ENCODE results near the gene PPDPF. TPM values are rescaled to one million over a fixed set of nuclear protein-coding genes. Genes with fewer than 3 reads are reported as not detected.

PPDPF gene
- total RNA-seq, 4 donors from 2014 or later: 142 to 613 (median 338) TPM

DNA sequence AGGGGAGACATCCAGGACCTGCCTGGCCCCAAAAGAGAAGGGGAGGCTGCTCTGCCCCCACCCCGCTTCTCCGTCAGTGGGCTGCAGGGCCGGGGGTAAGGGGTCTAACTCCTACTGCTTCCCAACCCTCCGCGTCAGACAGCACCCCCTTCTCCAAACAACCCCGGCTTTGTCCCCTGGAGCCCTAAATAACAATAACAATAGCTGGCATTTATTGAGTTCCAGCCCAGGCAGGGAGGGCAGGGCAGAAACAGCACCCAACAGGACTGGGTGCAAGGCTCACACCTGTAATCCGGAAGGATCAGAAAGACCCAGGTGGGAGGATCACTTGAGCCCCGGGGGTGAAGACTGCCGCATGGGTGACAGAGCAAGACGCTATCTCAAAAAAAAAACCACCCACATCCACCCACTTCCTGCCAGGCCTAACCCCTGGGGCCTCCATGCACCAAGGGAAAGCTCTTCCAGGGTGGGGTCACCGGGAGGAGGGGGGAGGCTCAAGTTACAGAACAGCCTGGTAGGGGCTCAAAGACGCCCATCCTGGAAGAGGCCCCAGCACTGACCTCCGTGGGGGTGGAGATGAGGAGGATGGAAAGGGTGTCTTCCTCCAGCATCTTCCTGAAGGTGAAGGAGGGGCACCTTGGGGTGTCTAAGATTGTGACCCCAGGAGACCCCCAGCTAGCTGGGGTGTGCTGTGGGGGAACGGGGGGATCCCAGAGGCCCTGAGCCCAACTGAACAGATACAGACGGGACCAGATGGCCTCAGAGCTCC is 32.1 kb downstream of the PPDPF start:
- H3K36me3 ChIP-seq: no peaks in the 10 kb centered on the region
- DNase-seq: no peak
- 22 to 33% methylated on average over 13 of the region's 15 CpGs for WGBS, 2 donors
- H3K4me3 ChIP-seq: peak overlapping the region in 1 of 4 donors; percentile 12
- peak overlapping the region in 1 of 4 donors; percentile 25 for H3K27ac ChIP-seq
- H3K9me3 ChIP-seq: no peaks in the 10 kb centered on the region
- intact Hi-C loops (cut with DNase I): no loop called here
- H3K4me1 ChIP-seq: peaks cover 10 to 30% (median 18%) of the 10 kb centered on the region in 3 donors
- TF ChIP-seq, protein P1, sequence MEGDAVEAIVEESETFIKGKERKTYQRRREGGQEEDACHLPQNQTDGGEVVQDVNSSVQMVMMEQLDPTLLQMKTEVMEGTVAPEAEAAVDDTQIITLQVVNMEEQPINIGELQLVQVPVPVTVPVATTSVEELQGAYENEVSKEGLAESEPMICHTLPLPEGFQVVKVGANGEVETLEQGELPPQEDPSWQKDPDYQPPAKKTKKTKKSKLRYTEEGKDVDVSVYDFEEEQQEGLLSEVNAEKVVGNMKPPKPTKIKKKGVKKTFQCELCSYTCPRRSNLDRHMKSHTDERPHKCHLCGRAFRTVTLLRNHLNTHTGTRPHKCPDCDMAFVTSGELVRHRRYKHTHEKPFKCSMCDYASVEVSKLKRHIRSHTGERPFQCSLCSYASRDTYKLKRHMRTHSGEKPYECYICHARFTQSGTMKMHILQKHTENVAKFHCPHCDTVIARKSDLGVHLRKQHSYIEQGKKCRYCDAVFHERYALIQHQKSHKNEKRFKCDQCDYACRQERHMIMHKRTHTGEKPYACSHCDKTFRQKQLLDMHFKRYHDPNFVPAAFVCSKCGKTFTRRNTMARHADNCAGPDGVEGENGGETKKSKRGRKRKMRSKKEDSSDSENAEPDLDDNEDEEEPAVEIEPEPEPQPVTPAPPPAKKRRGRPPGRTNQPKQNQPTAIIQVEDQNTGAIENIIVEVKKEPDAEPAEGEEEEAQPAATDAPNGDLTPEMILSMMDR (IDR thresholded peaks at IDR 0.05): no peak
- TF ChIP-seq POLR2A (IDR thresholded peaks at IDR 0.05): no peak
- H3K27me3 ChIP-seq: peaks cover 0 to 58% (median 0%) of the 10 kb centered on the region in 4 donors

DNA sequence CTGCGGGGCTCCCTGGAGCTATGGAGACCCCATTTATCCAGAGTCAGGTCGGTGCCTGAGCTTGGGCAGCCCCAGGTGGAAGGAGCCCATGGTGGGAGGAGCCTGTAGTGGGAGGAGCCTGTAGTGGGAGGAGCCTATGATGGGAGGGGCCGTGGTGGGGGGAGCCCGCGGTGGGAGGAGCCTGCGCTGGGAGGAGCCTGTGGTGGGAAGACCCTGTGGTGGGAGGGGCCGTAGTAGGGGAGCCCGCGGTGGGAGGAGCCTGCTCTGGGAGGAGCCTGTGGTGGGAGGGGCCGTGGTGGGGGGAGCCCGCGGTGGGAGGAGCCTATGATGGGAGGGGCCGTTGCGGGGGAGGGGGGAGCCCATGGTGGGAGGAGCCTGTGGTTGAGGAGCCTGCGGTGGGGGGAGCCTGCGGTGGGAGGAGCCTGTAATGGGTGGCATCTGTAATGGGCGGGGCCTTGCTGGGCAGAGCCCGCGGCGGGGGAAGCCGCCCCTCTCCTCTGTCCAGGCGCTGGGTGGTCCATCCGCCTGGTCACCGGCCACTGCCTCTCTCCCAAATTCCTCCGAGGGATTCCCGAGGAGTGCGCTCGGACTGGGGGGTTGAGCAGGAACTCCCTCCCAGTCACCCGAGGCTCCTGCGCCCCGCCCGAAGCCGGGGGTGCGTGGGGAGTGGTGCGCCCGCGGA is 32.8 kb downstream of the PPDPF start:
- TF ChIP-seq POLR2A (IDR thresholded peaks at IDR 0.05): no peak
- TF ChIP-seq, protein P1 (IDR thresholded peaks at IDR 0.05): no peak
- no peaks in the 10 kb centered on the region for H3K9me3 ChIP-seq
- peak; percentile 52 for DNase-seq
- peaks cover 0 to 51% (median 0%) of the 10 kb centered on the region in 4 donors for H3K27me3 ChIP-seq
- peaks cover 0 to 5% (median 0%) of the 10 kb centered on the region in 3 donors for H3K36me3 ChIP-seq
- peaks cover 10 to 26% (median 18%) of the 10 kb centered on the region in 3 donors for H3K4me1 ChIP-seq
- peak overlapping the region in 2 of 4 donors; percentile 58 to 61 for H3K27ac ChIP-seq
- 2 to 5% methylated on average over 12 to 20 of the region's 37 CpGs for WGBS, 2 donors
- H3K4me3 ChIP-seq: peak overlapping the region; percentile 40 to 77 (median 56)
- intact Hi-C loops (cut with DNase I): no loop called here

DNA sequence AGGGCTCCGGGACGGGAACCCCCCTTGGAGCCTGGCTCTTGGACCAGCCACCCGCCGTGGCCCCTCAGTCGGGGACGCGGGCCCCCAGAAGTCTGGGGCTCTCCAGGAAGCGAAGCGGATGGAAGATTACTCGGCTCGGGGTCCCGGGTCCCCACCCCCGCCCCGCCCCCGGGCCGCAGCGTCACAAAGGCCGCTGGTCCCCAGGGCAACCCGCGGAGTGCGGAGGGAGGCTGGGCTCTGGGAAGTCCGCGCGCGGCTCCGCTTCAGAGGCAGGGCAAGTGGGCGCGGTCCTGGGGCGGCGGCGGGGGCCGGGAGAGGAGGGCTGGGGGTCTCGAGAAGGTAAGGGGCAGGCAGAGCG is 33.3 kb downstream of the PPDPF start, which contains the start of gene FNDC11:
Gene FNDC11, plus strand, starts transcription at position 227 of the 358 bp plus-strand sequence. CDS start 1,505 bp downstream, outside the sequence.
- 0% methylated on average over 1 of the region's 34 CpGs; no CpG with 5 or more reads in 1 of the 2 donors for WGBS, 2 donors
- peaks cover 0 to 45% (median 0%) of the 10 kb centered on the region in 4 donors for H3K27me3 ChIP-seq
- intact Hi-C loops (cut with DNase I): no loop called here
- TF ChIP-seq POLR2A (IDR thresholded peaks at IDR 0.05): no peak
- TF ChIP-seq, protein P1 (IDR thresholded peaks at IDR 0.05): no peak
- DNase-seq: no peak
- H3K4me1 ChIP-seq: peaks cover 10 to 26% (median 18%) of the 10 kb centered on the region in 3 donors
- peak within 1 kb of the TSS; percentile 40 to 77 (median 56) for H3K4me3 ChIP-seq
- H3K9me3 ChIP-seq: no peaks in the 10 kb centered on the region
- H3K27ac ChIP-seq: peak within 1 kb of the TSS in 2 of 4 donors; percentile 58 to 61
- peaks cover 0 to 11% (median 0%) of the 10 kb centered on the region in 3 donors for H3K36me3 ChIP-seq

DNA sequence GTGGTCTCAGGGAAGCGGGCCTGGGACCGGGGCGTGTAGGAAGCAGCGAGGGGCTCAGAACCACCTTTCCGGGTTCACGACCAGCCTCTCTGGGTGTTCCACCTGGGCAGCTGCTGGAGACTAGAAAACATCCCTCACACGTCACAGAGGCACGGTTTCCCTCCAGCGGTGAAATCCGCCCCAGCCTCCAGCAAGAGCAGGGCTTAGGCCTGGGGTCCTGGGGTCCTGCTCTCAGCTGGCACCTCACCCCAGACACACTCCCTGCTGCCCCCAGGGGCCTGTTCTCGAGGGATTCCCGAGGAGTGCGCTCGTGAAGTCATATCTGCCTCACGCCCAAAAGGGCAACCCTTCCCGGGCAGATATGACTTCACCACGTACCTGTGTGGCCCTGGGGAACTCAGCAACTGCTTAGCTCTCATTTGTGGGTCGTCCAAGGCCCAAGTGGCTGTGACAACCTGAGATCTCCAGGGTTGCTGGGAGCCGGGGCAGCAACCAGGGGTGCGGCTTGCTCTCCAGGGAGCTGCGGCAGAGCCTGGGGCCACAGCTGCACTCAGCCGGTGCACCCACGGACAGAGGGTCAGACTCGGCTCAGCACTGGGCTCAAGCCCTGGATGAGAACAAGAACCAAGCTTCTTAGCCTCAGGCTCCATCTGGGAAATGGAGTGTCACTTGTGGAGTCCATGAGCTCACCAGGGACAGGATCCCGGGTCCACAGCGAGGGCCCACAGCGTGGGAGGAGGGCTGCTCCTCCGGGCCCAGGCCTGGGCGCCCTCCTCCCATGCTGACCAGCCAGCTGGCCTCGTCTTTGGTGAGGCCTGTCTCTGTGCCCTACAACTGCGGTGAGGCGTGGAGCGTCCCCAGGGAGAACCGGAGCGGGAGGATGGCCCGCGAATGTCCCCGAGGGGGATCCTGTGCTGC is 34.1 kb downstream of the PPDPF start:
- Histone ChIP-seq H3K4me3 (peak overlapping the region in 3 of 4 donors; percentile 53 to 77 (median 60)), H3K27ac (peak overlapping the region in 2 of 4 donors; percentile 58 to 61), H3K4me1 (peaks cover 10 to 26% (median 18%) of the 10 kb centered on the region in 3 donors), H3K36me3 (peaks cover 0 to 16% (median under 1%) of the 10 kb centered on the region in 3 donors), H3K9me3 (no peaks in the 10 kb centered on the region), H3K27me3 (peaks cover 0 to 38% (median 0%) of the 10 kb centered on the region in 4 donors)
- intact Hi-C loops (cut with DNase I): no loop called here
- TF ChIP-seq POLR2A (IDR thresholded peaks at IDR 0.05): no peak
- TF ChIP-seq, protein P1 (IDR thresholded peaks at IDR 0.05): no peak
- WGBS, 2 donors: 33 to 100% methylated on average over 1 of the region's 38 CpGs
- DNase-seq: no peak
